BJ (cell line): ENCODE measurements around the gene ATF6. TPM values are rescaled to one million over a fixed set of nuclear protein-coding genes. Genes with fewer than 3 reads are reported as not detected.
"Not testable (repeated sequence)": the region's sequence is repeated elsewhere in the genome, so short reads cannot be mapped to it uniquely, and the experiment has no call there.

Experiments used
- CTCF ChIA-PET: fragments of 350-600 bp; formaldehyde crosslinking; extraction: SDS; loops from one replicate; lab custom pipeline; 2021; ENCODE audit warnings: antibody characterized with exemption, inconsistent platforms; lab: Yijun Ruan, JAX
- POLR2A ChIA-PET: fragments of 300-600 bp; sonication (Branson Sonifier 250); formaldehyde crosslinking; extraction: SDS; loops from one replicate; lab custom pipeline; 2021; ENCODE audit warnings: antibody characterized with exemption; lab: Charles Lee
- DNase-seq: peaks from one replicate; pipeline ENCODE4 v3.0.0-alpha.2; 2011; ENCODE audit warnings: low read depth
- H3K27me3 ChIP-seq: 2 replicates; pipeline ENCODE4 v1.6.0; 2011; ENCODE audit warnings: low read length; ENCODE audit not compliant: control insufficient read depth, insufficient read depth
- H3K36me3 ChIP-seq: 2 replicates; pipeline ENCODE4 v1.5.1; 2011; ENCODE audit warnings: low read length; ENCODE audit not compliant: control insufficient read depth, insufficient read depth
- H3K4me3 ChIP-seq: 2 replicates; pipeline ENCODE4 v1.5.1; 2011; ENCODE audit warnings: low read depth, mild to moderate bottlenecking, control low read depth, low read length
- CTCF ChIP-seq: IDR thresholded peaks from 2 replicates; pipeline ENCODE4 v1.5.1; 2011; ENCODE audit warnings: low read depth, mild to moderate bottlenecking, control low read depth, inconsistent platforms, low read length, moderate library complexity; ENCODE audit not compliant: insufficient read depth
- polyA plus RNA-seq: library from polyadenylated mRNA; depleted of rRNA; stranded (reverse); fragments of >200 nt; gene quantifications from 2 replicates; pipeline ENCODE4 v1.2.3, GENCODE V29; 2011

Gene ATF6
- polyA plus RNA-seq, 1 experiment = 22.2 TPM

- DNase-seq = no peak
- CTCF ChIA-PET = no interaction called here
- TF ChIP-seq CTCF = no peak
- no peaks in the 10 kb centered on the region for H3K27me3 ChIP-seq
- H3K36me3 ChIP-seq = no peaks in the 10 kb centered on the region
- POLR2A ChIA-PET = no interaction called here
- H3K4me3 ChIP-seq = no peak overlapping the region
Observed at GRCh38 chr1:161768986-161769672, 3.0 kb downstream of the ATF6 start.

GRCh38 chr1:161769673-161770045 lies 3.5 kb downstream of the ATF6 start:
- not testable (repeated sequence) for H3K36me3 ChIP-seq

GRCh38 chr1:161770250-161770649 lies 4.1 kb downstream of the ATF6 start:
- POLR2A ChIA-PET = no interaction called here
- no peaks in the 10 kb centered on the region for H3K36me3 ChIP-seq

More at GRCh38 chr1:161769673-161770045, 3.5 kb downstream of the ATF6 start:
- H3K4me3 ChIP-seq, DNase-seq, CTCF ChIA-PET, POLR2A ChIA-PET, H3K27me3 ChIP-seq: not testable (repeated sequence)

GRCh38 chr1:161771161-161771560 lies 5.0 kb downstream of the ATF6 start:
- H3K27me3 ChIP-seq = no peaks in the 10 kb centered on the region
- no peak overlapping the region for H3K4me3 ChIP-seq
- TF ChIP-seq CTCF = no peak
- DNase-seq = no peak
- no peaks in the 10 kb centered on the region for H3K36me3 ChIP-seq
- POLR2A ChIA-PET = no interaction called here
- CTCF ChIA-PET = interaction anchor here (0.6 to 2.6 kb wide), 2 partner anchors 14 to 30 kb away, joined by 3 to 6 read pairs; no protein-coding TSS in a partner anchor

More at GRCh38 chr1:161770250-161770649, 4.1 kb downstream of the ATF6 start:
- Histone ChIP-seq H3K27me3 (no peaks in the 10 kb centered on the region), H3K4me3 (no peak overlapping the region)
- no peak for TF ChIP-seq CTCF
- CTCF ChIA-PET = no interaction called here
- DNase-seq = no peak

GRCh38 chr1:161771973-161772372 lies 5.9 kb downstream of the ATF6 start:
- Histone ChIP-seq H3K36me3 (no peaks in the 10 kb centered on the region), H3K27me3 (no peaks in the 10 kb centered on the region), H3K4me3 (no peak overlapping the region)
- ChIA-PET CTCF (interaction anchor here (0.7 to 2.6 kb wide), 2 partner anchors 13 to 265 kb away, joined by 3 to 6 read pairs; no protein-coding TSS in a partner anchor), POLR2A (no interaction called here)
- TF ChIP-seq CTCF = no peak
- no peak for DNase-seq
